Mesothelial cell of epicardium (in vitro differentiated cells): Measurements from ENCODE around the gene EIF2B1. TPM values are rescaled to one million over a fixed set of nuclear protein-coding genes. Genes with fewer than 3 reads are reported as not detected.

Source experiments
- DNase-seq, 2 experiments: peaks; one replicate each; pipeline ENCODE4 v3.0.0; 2021; ENCODE audit warnings: low spot score in 2 of 2; ENCODE audit not compliant: unreplicated experiment in 2 of 2
- H3K27ac Mint-ChIP-seq: 2 replicates; pipeline ENCODE4 v1.8.0; 2021; ENCODE audit warnings: mixed read lengths
- H3K27me3 Mint-ChIP-seq: 2 replicates; pipeline ENCODE4 v1.8.0; 2021; ENCODE audit warnings: low read depth, mixed read lengths
- H3K36me3 Mint-ChIP-seq: 2 replicates; pipeline ENCODE4 v1.8.0; 2021; ENCODE audit warnings: mixed read lengths
- H3K4me1 Mint-ChIP-seq: 2 replicates; pipeline ENCODE4 v1.8.0; 2021; ENCODE audit warnings: mixed read lengths
- H3K4me3 Mint-ChIP-seq: 2 replicates; pipeline ENCODE4 v1.8.0; 2021; ENCODE audit warnings: mild to moderate bottlenecking, moderate library complexity, mixed read lengths
- H3K9me3 Mint-ChIP-seq: 2 replicates; pipeline ENCODE4 v1.8.0; 2021; ENCODE audit warnings: mixed read lengths
- total RNA-seq: library from RNA; stranded (reverse); gene quantifications from 3 replicates; pipeline ENCODE4 v1.2.1, GENCODE V29; 2021
- TF ChIP-seq, protein P1 (sequence below): fragments of 200-600 bp; sonication (generic); IDR thresholded peaks from one replicate; pipeline ENCODE4 v1.5.0; 2021; ENCODE audit warnings: antibody characterized with exemption; ENCODE audit not compliant: unreplicated experiment

The EIF2B1 gene
- total RNA-seq, 1 donor from 2014 or later: 51.4 TPM

- TF ChIP-seq, protein P1, sequence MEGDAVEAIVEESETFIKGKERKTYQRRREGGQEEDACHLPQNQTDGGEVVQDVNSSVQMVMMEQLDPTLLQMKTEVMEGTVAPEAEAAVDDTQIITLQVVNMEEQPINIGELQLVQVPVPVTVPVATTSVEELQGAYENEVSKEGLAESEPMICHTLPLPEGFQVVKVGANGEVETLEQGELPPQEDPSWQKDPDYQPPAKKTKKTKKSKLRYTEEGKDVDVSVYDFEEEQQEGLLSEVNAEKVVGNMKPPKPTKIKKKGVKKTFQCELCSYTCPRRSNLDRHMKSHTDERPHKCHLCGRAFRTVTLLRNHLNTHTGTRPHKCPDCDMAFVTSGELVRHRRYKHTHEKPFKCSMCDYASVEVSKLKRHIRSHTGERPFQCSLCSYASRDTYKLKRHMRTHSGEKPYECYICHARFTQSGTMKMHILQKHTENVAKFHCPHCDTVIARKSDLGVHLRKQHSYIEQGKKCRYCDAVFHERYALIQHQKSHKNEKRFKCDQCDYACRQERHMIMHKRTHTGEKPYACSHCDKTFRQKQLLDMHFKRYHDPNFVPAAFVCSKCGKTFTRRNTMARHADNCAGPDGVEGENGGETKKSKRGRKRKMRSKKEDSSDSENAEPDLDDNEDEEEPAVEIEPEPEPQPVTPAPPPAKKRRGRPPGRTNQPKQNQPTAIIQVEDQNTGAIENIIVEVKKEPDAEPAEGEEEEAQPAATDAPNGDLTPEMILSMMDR: no peak
- H3K4me3 Mint-ChIP-seq: no peak overlapping the region
- H3K27ac Mint-ChIP-seq: no peak overlapping the region
Measured at GRCh38 chr12:123643911-123644310, 10.4 kb upstream of the EIF2B1 start.

DNA sequence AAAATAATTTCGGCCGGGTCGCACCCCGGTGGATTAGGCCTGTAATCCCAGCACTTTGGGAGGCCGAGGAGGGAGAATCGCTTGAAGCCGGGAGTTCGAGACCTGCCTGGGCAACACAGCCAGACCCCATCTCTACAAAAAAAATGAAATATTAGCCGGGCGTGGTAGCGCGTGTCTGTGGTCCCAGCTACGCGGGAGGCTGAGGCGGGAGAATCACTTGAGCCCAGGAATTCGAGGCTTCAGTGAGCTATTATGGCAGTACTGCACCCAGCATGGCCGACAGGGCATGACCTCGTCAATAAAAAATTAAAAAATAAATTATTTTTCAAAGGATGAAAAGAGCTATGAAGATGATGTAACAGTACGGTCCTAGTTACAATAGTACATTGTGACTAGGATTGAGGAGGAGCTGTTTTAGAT lies 666 bp upstream of the EIF2B1 start:
- H3K36me3 Mint-ChIP-seq: peaks cover 11% of the 10 kb centered on the region
- no peaks in the 10 kb centered on the region for H3K9me3 Mint-ChIP-seq
- no peak for DNase-seq
- no peaks in the 10 kb centered on the region for H3K27me3 Mint-ChIP-seq
- H3K4me3 Mint-ChIP-seq: peak overlapping the region; percentile 92
- TF ChIP-seq, protein P1: no peak
- peaks cover 15% of the 10 kb centered on the region for H3K4me1 Mint-ChIP-seq
- H3K27ac Mint-ChIP-seq: peak overlapping the region; percentile 97

More at GRCh38 chr12:123643911-123644310, 10.4 kb upstream of the EIF2B1 start:
- Mint-ChIP-seq H3K9me3 (no peaks in the 10 kb centered on the region), H3K36me3 (peaks cover 14% of the 10 kb centered on the region), H3K27me3 (no peaks in the 10 kb centered on the region), H3K4me1 (no peaks in the 10 kb centered on the region)
- DNase-seq: no peak

- H3K27me3 Mint-ChIP-seq: no peaks in the 10 kb centered on the region
- peaks cover 54% of the 10 kb centered on the region for H3K36me3 Mint-ChIP-seq
- TF ChIP-seq, protein P1: no peak
- H3K9me3 Mint-ChIP-seq: no peaks in the 10 kb centered on the region
- H3K4me1 Mint-ChIP-seq: no peaks in the 10 kb centered on the region
- no peak for DNase-seq
- H3K27ac Mint-ChIP-seq: no peak overlapping the region
- H3K4me3 Mint-ChIP-seq: no peak overlapping the region
Measured at GRCh38 chr12:123621619-123622530, 11.6 kb downstream of the EIF2B1 start.

DNA sequence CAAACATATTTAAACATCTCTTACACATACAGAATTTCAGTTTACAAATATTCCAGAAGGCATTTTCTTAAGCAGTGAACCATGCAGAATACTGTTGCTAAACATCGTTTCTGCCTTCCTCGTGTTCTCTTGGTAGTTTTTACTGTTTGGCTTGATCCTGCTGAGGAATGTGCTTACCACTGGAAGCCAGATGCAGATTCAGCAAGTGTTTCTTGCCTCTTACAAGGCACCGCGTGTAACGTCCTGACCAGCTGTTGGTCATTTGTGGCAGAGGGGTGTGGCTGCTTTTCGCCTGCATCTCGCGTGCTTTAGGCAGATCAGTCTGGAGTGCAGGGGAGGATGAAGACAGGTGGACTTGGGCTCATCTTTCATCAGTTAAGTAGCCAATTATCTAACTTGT lies 12.4 kb downstream of the EIF2B1 start:
- Mint-ChIP-seq H3K4me3 (no peak overlapping the region), H3K27ac (no peak overlapping the region), H3K9me3 (no peaks in the 10 kb centered on the region), H3K36me3 (peaks cover 53% of the 10 kb centered on the region), H3K4me1 (no peaks in the 10 kb centered on the region), H3K27me3 (no peaks in the 10 kb centered on the region)
- no peak for DNase-seq
- TF ChIP-seq, protein P1: no peak

DNA sequence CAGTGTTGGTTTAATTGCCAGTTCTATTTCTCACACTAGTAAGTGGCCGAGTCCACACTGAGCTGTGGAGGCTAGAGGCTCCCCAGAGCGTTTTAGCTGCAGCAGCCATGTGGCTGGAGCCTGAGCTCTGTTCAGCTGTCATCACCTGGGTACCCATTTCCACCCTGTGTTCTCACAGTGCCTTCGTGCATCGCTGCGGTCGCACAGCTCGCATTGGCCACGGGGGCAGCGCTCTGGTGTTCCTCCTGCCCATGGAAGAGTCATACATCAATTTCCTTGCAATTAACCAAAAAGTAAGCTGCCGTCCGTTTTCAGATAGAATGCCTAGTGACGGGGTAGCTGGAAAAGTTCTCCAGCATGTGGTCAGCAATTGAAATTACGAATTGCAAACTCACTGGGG lies 15.9 kb downstream of the EIF2B1 start:
- Mint-ChIP-seq H3K27me3 (no peaks in the 10 kb centered on the region), H3K4me3 (no peak overlapping the region), H3K36me3 (peaks cover 57% of the 10 kb centered on the region), H3K9me3 (no peaks in the 10 kb centered on the region), H3K27ac (no peak overlapping the region), H3K4me1 (no peaks in the 10 kb centered on the region)
- TF ChIP-seq, protein P1: no peak
- DNase-seq: no peak
